NT2/D1 (cell line): ENCODE data around the gene CNIH1.
"Not testable (repeated sequence)": the region's sequence is repeated elsewhere in the genome, so short reads cannot be mapped to it uniquely, and the experiment has no call there.

Source experiments
- DNase-seq: peaks from one replicate; pipeline ENCODE4 v3.0.0-alpha.2; 2011; ENCODE audit warnings: low read depth, low spot score
- H3K27me3 ChIP-seq: 2 replicates; pipeline ENCODE4 v1.6.0; 2011; ENCODE audit warnings: mild to moderate bottlenecking; ENCODE audit not compliant: insufficient read length, insufficient read depth
- H3K36me3 ChIP-seq: 2 replicates; pipeline ENCODE4 v1.6.1; 2011; ENCODE audit warnings: mild to moderate bottlenecking, low read length, mixed read lengths; ENCODE audit not compliant: insufficient read depth, insufficient read length
- H3K4me1 ChIP-seq: 2 replicates; pipeline ENCODE4 v1.5.1; 2011; ENCODE audit not compliant: insufficient read depth, insufficient read length
- H3K4me3 ChIP-seq: 2 replicates; pipeline ENCODE4 v1.5.1; 2011; ENCODE audit warnings: low read depth; ENCODE audit not compliant: insufficient read length
- H3K9ac ChIP-seq: 2 replicates; pipeline ENCODE4 v1.6.0; 2011; ENCODE audit warnings: low read depth; ENCODE audit not compliant: insufficient read length
- H3K9me3 ChIP-seq: 2 replicates; pipeline ENCODE4 v1.5.1; 2011; ENCODE audit warnings: mild to moderate bottlenecking, low read length; ENCODE audit not compliant: insufficient read depth
- SUZ12 ChIP-seq: IDR thresholded peaks from 2 replicates; pipeline ENCODE4 v1.6.1; 2011; ENCODE audit not compliant: insufficient read length, insufficient read depth; ENCODE audit errors: extremely low read depth
- YY1 ChIP-seq: IDR thresholded peaks from 2 replicates; pipeline ENCODE4 v1.6.1; 2011; ENCODE audit not compliant: insufficient read length, insufficient read depth
- ZNF274 ChIP-seq: IDR thresholded peaks from 2 replicates; pipeline ENCODE4 v1.6.1; 2011; ENCODE audit warnings: mild to moderate bottlenecking, low read depth, low read length

The CNIH1 gene

DNA sequence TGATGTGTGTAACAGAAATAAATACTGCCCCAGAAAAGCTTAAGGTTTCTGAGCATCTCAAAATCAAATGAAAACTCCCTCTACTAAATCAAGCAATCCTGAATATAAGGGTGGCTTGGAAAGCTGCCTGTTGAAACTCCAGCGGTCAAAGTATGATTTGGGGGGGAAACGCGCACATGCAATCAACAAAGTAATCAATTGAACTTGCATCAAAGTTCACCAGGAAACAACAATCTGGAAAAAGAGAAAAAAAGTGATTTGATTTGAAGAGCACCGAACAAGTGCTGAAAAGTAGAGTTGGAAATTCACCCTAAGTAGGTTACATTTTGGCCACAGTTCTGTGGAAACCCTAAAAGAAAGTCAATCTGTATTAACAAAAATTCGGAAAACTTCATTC, 700 bp downstream of the CNIH1 start:
- no peaks in the 10 kb centered on the region for H3K4me1 ChIP-seq
- no peak for DNase-seq
- H3K9me3 ChIP-seq: no peaks in the 10 kb centered on the region
- peak overlapping the region; percentile 82 for H3K4me3 ChIP-seq
- H3K36me3 ChIP-seq: peaks cover 8% of the 10 kb centered on the region
- peak overlapping the region; percentile 94 for H3K9ac ChIP-seq
- H3K27me3 ChIP-seq: no peaks in the 10 kb centered on the region
- TF ChIP-seq YY1: no peak
- no peak for TF ChIP-seq SUZ12
- no peak for TF ChIP-seq ZNF274

DNA sequence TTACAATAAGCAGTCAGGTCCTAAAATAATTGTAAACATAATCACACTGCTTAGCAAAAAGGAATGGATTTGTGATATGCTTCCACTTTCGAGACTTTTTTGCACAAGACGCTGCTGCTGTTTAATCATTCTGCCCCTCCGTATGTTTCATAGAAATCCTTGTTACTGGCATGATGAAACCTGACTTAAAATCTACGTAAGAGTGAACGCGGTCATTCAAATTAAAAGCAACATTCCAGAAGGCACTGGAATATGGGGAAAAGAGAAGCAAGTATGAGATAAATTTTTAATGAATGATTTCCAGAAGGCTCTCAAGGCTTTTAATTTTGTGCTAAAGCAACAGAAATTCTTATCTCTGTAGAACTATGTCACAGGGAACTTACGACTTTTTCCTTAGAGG, 1.1 kb downstream of the CNIH1 start:
- Histone ChIP-seq H3K9me3 (no peaks in the 10 kb centered on the region), H3K4me3 (peak overlapping the region; percentile 82), H3K4me1 (no peaks in the 10 kb centered on the region), H3K27me3 (no peaks in the 10 kb centered on the region), H3K36me3 (peaks cover 12% of the 10 kb centered on the region), H3K9ac (peak overlapping the region; percentile 94)
- TF ChIP-seq YY1 (no peak), SUZ12 (no peak), ZNF274 (no peak)
- no peak for DNase-seq

DNA sequence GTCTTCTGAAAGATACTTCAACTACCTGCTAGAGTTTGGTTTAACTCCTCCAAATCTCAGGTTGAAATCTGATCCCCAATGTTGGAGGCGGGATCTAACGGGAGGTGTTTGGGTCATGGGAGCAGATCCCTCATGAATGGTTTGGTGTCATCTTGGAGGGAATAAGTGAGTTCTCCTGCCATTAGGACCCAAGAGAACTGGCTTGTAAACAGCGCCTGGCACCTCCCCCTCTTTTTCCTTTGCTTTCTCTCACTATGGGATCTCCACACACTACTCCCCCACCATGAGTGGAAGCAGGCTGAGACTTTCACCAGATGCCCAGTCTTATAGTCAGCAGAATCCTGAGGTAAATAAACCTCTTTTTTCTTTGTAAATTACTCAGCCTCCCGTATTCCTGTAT, 2.5 kb downstream of the CNIH1 start:
- Histone ChIP-seq H3K27me3 (no peaks in the 10 kb centered on the region), H3K36me3 (peaks cover 21% of the 10 kb centered on the region), H3K9me3 (no peaks in the 10 kb centered on the region), H3K4me3 (no peak overlapping the region), H3K4me1 (no peaks in the 10 kb centered on the region), H3K9ac (no peak overlapping the region)
- no peak for TF ChIP-seq ZNF274
- no peak for TF ChIP-seq YY1
- TF ChIP-seq SUZ12: no peak
- DNase-seq: no peak

DNA sequence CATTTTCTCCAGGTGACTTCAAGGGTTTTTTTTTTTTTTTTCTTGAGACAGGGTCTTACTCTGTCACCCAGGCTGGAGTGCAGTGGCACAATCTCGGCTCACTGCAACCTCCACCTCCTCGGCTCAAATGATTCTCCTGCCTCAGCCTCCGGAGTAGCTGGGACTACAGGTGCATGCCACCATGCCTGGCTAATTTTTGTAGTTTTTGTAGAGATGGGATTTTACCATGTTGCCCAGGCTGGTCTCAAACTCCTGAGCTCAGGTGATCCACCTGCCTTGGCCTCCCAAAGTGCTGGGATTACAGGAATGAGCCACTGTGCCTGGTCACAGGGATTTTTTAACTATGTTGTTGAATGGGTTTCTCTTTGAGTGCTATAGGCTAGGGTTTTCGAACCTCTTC, 3.2 kb downstream of the CNIH1 start:
- DNase-seq, H3K9ac ChIP-seq, H3K4me3 ChIP-seq, H3K4me1 ChIP-seq, H3K9me3 ChIP-seq, H3K27me3 ChIP-seq: not testable (repeated sequence)
- peaks cover 21% of the 10 kb centered on the region for H3K36me3 ChIP-seq

GRCh38 chr14:54435500-54435981, 5.6 kb downstream of the CNIH1 start:
- Histone ChIP-seq H3K9ac (no peak overlapping the region), H3K36me3 (peaks cover 35% of the 10 kb centered on the region), H3K9me3 (no peaks in the 10 kb centered on the region), H3K4me1 (no peaks in the 10 kb centered on the region), H3K4me3 (no peak overlapping the region), H3K27me3 (no peaks in the 10 kb centered on the region)
- no peak for DNase-seq
- TF ChIP-seq ZNF274 (no peak), YY1 (no peak), SUZ12 (no peak)

DNA sequence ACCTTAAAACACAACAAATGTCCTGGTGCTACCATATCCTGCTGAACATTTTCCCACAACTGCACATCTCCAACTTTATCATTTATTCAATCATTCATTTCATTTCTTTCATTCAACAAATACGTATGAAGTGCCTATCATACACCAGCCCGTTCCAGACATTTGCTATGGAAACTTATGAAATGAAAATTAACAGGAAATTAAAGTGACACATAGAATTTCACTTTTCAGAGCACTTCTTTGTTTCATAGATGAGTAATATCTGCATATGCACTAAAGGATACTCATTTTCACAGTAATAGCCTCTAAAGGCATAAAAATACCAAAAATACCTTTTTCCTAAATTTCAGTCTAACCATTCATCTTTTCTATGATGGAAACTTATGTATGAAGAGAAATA, 12.6 kb downstream of the CNIH1 start:
- H3K36me3 ChIP-seq: peaks cover 61% of the 10 kb centered on the region

GRCh38 chr14:54427871-54428270, 13.3 kb downstream of the CNIH1 start:
- no peak for TF ChIP-seq YY1
- TF ChIP-seq ZNF274: no peak
- TF ChIP-seq SUZ12: no peak
- no peaks in the 10 kb centered on the region for H3K4me1 ChIP-seq
- no peak overlapping the region for H3K9ac ChIP-seq
- no peak overlapping the region for H3K4me3 ChIP-seq
- DNase-seq: no peak
- H3K27me3 ChIP-seq: no peaks in the 10 kb centered on the region
- H3K36me3 ChIP-seq: peaks cover 66% of the 10 kb centered on the region
- H3K9me3 ChIP-seq: no peaks in the 10 kb centered on the region

More for the DNA sequence above, 12.6 kb downstream of the CNIH1 start:
- no peak overlapping the region for H3K4me3 ChIP-seq
- H3K9me3 ChIP-seq: no peaks in the 10 kb centered on the region
- H3K27me3 ChIP-seq: no peaks in the 10 kb centered on the region
- no peak for DNase-seq
- no peak overlapping the region for H3K9ac ChIP-seq
- TF ChIP-seq YY1 (no peak), SUZ12 (no peak), ZNF274 (no peak)
- H3K4me1 ChIP-seq: no peaks in the 10 kb centered on the region

- peaks cover 61% of the 10 kb centered on the region for H3K36me3 ChIP-seq
- H3K9me3 ChIP-seq: no peaks in the 10 kb centered on the region
- no peak overlapping the region for H3K4me3 ChIP-seq
- no peak overlapping the region for H3K9ac ChIP-seq
- no peaks in the 10 kb centered on the region for H3K27me3 ChIP-seq
- no peaks in the 10 kb centered on the region for H3K4me1 ChIP-seq
- no peak for DNase-seq
- TF ChIP-seq ZNF274 (no peak), YY1 (no peak), SUZ12 (no peak)
Measured at GRCh38 chr14:54425537-54426274, 15.5 kb downstream of the CNIH1 start.
